IMR-90 (cell line): ENCODE results near the gene LCA5. TPM values are rescaled to one million over a fixed set of nuclear protein-coding genes. Genes with fewer than 3 reads are reported as not detected.

Experiments used
- ATAC-seq: fragments of 200-7000 bp; cut with Tn5 transposase; 2 replicates; pipeline ENCODE4 v1.9.1; 2020; ENCODE audit warnings: low read depth, mild to moderate bottlenecking, moderate library complexity
- BruUV-seq: library from RNA; stranded (reverse); fragments of 400-500 nt; replicated peaks from 2 replicates; lab custom pipeline; 2021; lab: Mats Ljungman, UMichigan
- CTCF ChIA-PET: fragments of 300-600 bp; formaldehyde crosslinking; extraction: SDS; loops from one replicate; lab custom pipeline; 2021; ENCODE audit warnings: antibody characterized with exemption; lab: Yijun Ruan, JAX
- POLR2A ChIA-PET: fragments of 300-600 bp; sonication (Branson Sonifier 250); formaldehyde crosslinking; loops from one replicate; lab custom pipeline; 2022; ENCODE audit warnings: antibody characterized with exemption; ENCODE audit not compliant: unreplicated experiment; lab: Charles Lee
- DNase-seq: peaks from one replicate; pipeline ENCODE4 v3.0.0; 2013
- H2AFZ ChIP-seq: replicated peaks from 2 replicates; pipeline ENCODE3; 2013; ENCODE audit warnings: low read length, mild to moderate bottlenecking; ENCODE audit not compliant: poor library complexity
- H2AK5ac ChIP-seq: 2 replicates; pipeline ENCODE4 v1.6.1; 2013; ENCODE audit warnings: low read depth, low read length, inconsistent platforms
- H2AK9ac ChIP-seq: replicated peaks from 2 replicates; pipeline ENCODE3; 2013; ENCODE audit warnings: mild to moderate bottlenecking, low read depth, low read length, moderate library complexity; ENCODE audit not compliant: poor library complexity
- H2BK120ac ChIP-seq: 2 replicates; pipeline ENCODE4 v1.6.1; 2013; ENCODE audit warnings: low read depth, low read length, inconsistent platforms
- H2BK15ac ChIP-seq: 3 replicates; pipeline ENCODE4 v1.6.1; 2013; ENCODE audit warnings: low read depth, low read length, inconsistent platforms
- H2BK20ac ChIP-seq: 2 replicates; pipeline ENCODE4 v1.6.1; 2013; ENCODE audit warnings: low read depth, mild to moderate bottlenecking, inconsistent platforms, low read length, moderate library complexity
- H2BK5ac ChIP-seq: 2 replicates; pipeline ENCODE4 v1.6.1; 2013; ENCODE audit warnings: mild to moderate bottlenecking, low read depth, low read length, inconsistent platforms; ENCODE audit not compliant: poor library complexity, severe bottlenecking
- H3K14ac ChIP-seq: replicated peaks from 2 replicates; pipeline ENCODE4 v1.6.1; 2013; ENCODE audit warnings: low read depth, low read length, inconsistent platforms
- H3K18ac ChIP-seq: 2 replicates; pipeline ENCODE4 v1.6.1; 2013; ENCODE audit warnings: low read depth, low read length, control low read depth
- H3K23ac ChIP-seq: 2 replicates; pipeline ENCODE4 v1.6.1; 2013; ENCODE audit warnings: low read depth, low read length, inconsistent platforms
- H3K27ac ChIP-seq: 2 replicates; pipeline ENCODE4 v1.5.1; 2013; ENCODE audit warnings: mild to moderate bottlenecking, control low read depth, low read length; ENCODE audit not compliant: insufficient read depth
- H3K27me3 ChIP-seq: 2 replicates; pipeline ENCODE4 v1.6.1; 2013; ENCODE audit warnings: low read length; ENCODE audit not compliant: control insufficient read depth, insufficient read depth
- H3K36me3 ChIP-seq: 2 replicates; pipeline ENCODE4 v1.6.1; 2013; ENCODE audit warnings: low read length, mixed read lengths; ENCODE audit not compliant: control insufficient read depth, insufficient read depth
- H3K4ac ChIP-seq: 2 replicates; pipeline ENCODE4 v1.6.1; 2013; ENCODE audit warnings: low read depth, low read length, inconsistent platforms
- H3K4me1 ChIP-seq: 2 replicates; pipeline ENCODE4 v1.6.1; 2013; ENCODE audit warnings: low read length, mixed read lengths; ENCODE audit not compliant: control insufficient read depth, insufficient read depth
- H3K4me2 ChIP-seq: 2 replicates; pipeline ENCODE4 v1.6.1; 2013; ENCODE audit warnings: low read depth, mild to moderate bottlenecking, control low read depth, low read length, moderate library complexity
- H3K4me3 ChIP-seq: 2 replicates; pipeline ENCODE4 v1.5.1; 2013; ENCODE audit warnings: low read depth, mild to moderate bottlenecking, control low read depth, low read length, moderate library complexity; ENCODE audit not compliant: insufficient read depth
- H3K56ac ChIP-seq: 2 replicates; pipeline ENCODE4 v1.6.1; 2013; ENCODE audit warnings: low read length, inconsistent platforms; ENCODE audit not compliant: insufficient read depth; ENCODE audit errors: extremely low read depth
- H3K79me1 ChIP-seq, 2 experiments: 2 replicates each; pipeline ENCODE4 v1.6.1; 2013; ENCODE audit warnings: low read length in 2 of 2, inconsistent platforms in 1 of 2, low read depth in 1 of 2
- H3K9ac ChIP-seq: 2 replicates; pipeline ENCODE4 v1.6.1; 2013; ENCODE audit warnings: low read depth, low read length, control low read depth
- H3K9me1 ChIP-seq: 2 replicates; pipeline ENCODE4 v1.6.1; 2013; ENCODE audit warnings: low read length, inconsistent platforms; ENCODE audit not compliant: insufficient read depth
- H3K9me3 ChIP-seq: 2 replicates; pipeline ENCODE4 v1.6.1; 2013; ENCODE audit warnings: low read length; ENCODE audit not compliant: control insufficient read depth, insufficient read depth
- H4K20me1 ChIP-seq: 2 replicates; pipeline ENCODE4 v1.6.1; 2013; ENCODE audit warnings: low read length, inconsistent platforms; ENCODE audit not compliant: insufficient read depth
- H4K5ac ChIP-seq: 2 replicates; pipeline ENCODE4 v1.6.1; 2013; ENCODE audit warnings: mild to moderate bottlenecking, low read depth, low read length, control low read depth
- H4K8ac ChIP-seq, 2 experiments: 2 replicates each; pipeline ENCODE4 v1.6.1; 2013; ENCODE audit warnings: low read depth in 2 of 2, low read length in 2 of 2, control low read depth in 1 of 2, inconsistent platforms in 1 of 2
- H4K91ac ChIP-seq: 2 replicates; pipeline ENCODE4 v1.6.1; 2013; ENCODE audit warnings: low read depth, low read length, inconsistent platforms; ENCODE audit not compliant: insufficient read depth
- MAFK ChIP-seq: IDR thresholded peaks from 2 replicates; pipeline ENCODE4 v1.6.1; 2012; ENCODE audit warnings: low read depth, low read length, improper control_type of control experiment
- NFE2L2 ChIP-seq: fragments of 150-350 bp; IDR thresholded peaks from 2 replicates; pipeline ENCODE4 v1.6.1; 2016; ENCODE audit warnings: low read depth, mild to moderate bottlenecking, low read length
- RCOR1 ChIP-seq: IDR thresholded peaks from 2 replicates; pipeline ENCODE4 v1.6.1; 2012; ENCODE audit warnings: mild to moderate bottlenecking, low read length, improper control_type of control experiment; ENCODE audit not compliant: insufficient replicate concordance
- WGBS, 2 experiments: methylation state at CpG; one replicate each; pipeline versions ENCODE4 v1.1.5 to v1.1.7; 2013; ENCODE audit warnings: missing lambda C conversion rate in 2 of 2; ENCODE audit not compliant: insufficient read length in 1 of 2; ENCODE audit errors: extremely low coverage in 2 of 2; 5-methylcytosine and 5-hydroxymethylcytosine counted together
- dilution Hi-C: fragments of 300-500 bp; cut with HindIII; formaldehyde crosslinking; loops from one replicate; pipeline ENCODE4 v1.14.3; 2018; ENCODE audit warnings: low sequenced_read_pairs; ENCODE audit not compliant: unreplicated experiment
- in situ Hi-C: fragments of 300-500 bp; cut with MboI; formaldehyde crosslinking; loops from 3 replicates; pipeline ENCODE4 v1.14.3; 2019; ENCODE audit warnings: low sequenced_read_pairs, inconsistent platforms, mixed read lengths
- intact Hi-C: fragments of 100-400 bp; cut with micrococcal nuclease; formaldehyde crosslinking; loops from 2 replicates; pipeline ENCODE4 v1.10.0; 2022
- polyA plus RNA-seq, 3 experiments: library from polyadenylated mRNA; depleted of rRNA; stranded (reverse); fragments of >200 nt; gene quantifications; 2 replicates each; pipeline ENCODE4 v1.2.3, GENCODE V29; 2012; ENCODE audit warnings: low replicate concordance in 1 of 3
- total RNA-seq: library from RNA; depleted of rRNA; stranded (reverse); fragments of >200 nt; gene quantifications from 2 replicates; pipeline ENCODE4 v1.2.3, GENCODE V29; 2012

LCA5 gene
- total and polyA plus RNA-seq, 2 of the 4 experiments (the other 2 are of a cell fraction): 1.2 to 2.0 TPM

GRCh38 chr6:79469376-79470246 is 67.6 kb downstream of the LCA5 start:
- no peak overlapping the region for H2AK9ac ChIP-seq
- H2AK5ac ChIP-seq: no peak overlapping the region
- 60% methylated on average over 1 of the region's 5 CpGs; no CpG with 5 or more reads in 1 of the 2 experiments for WGBS, 2 experiments
- H3K9me1 ChIP-seq: no peaks in the 10 kb centered on the region
- no peak overlapping the region for H3K14ac ChIP-seq
- H2BK20ac ChIP-seq: no peak overlapping the region
- H3K18ac ChIP-seq: no peak overlapping the region
- H3K4me3 ChIP-seq: no peak overlapping the region
- no peak overlapping the region for H2BK120ac ChIP-seq
- ATAC-seq (no peak), DNase-seq (no peak)
- dilution Hi-C loops (no loop called here), in situ Hi-C loops (no loop called here), intact Hi-C loops (loop anchor here (5.0 to 10.0 kb wide), 3 partner anchors 392 to 635 kb away; partner anchors contain the start of gene PHIP)
- H3K9me3 ChIP-seq: no peaks in the 10 kb centered on the region
- no peak overlapping the region for H3K4ac ChIP-seq
- H3K27ac ChIP-seq: no peak overlapping the region
- no peak overlapping the region for H2AFZ ChIP-seq
- TF ChIP-seq RCOR1 (no peak), MAFK (no peak), NFE2L2 (no peak)
- no peak overlapping the region for H4K91ac ChIP-seq
- no peaks in the 10 kb centered on the region for H3K27me3 ChIP-seq
- H2BK5ac ChIP-seq: no peak overlapping the region
- no peak overlapping the region for H3K4me2 ChIP-seq
- no peak overlapping the region for H3K56ac ChIP-seq
- ChIA-PET CTCF (interaction anchor here (0.5 kb wide), 1 partner anchor 241 kb away, joined by 3 read pairs; no protein-coding TSS in a partner anchor), POLR2A (no interaction called here)
- no TSS peak for BruUV-seq
- H3K36me3 ChIP-seq: no peaks in the 10 kb centered on the region
- no peaks in the 10 kb centered on the region for H4K20me1 ChIP-seq
- no peak overlapping the region for H3K9ac ChIP-seq
- peaks cover 4% of the 10 kb centered on the region for H3K4me1 ChIP-seq
- H4K8ac ChIP-seq: no peak overlapping the region
- no peak overlapping the region for H4K5ac ChIP-seq
- H2BK15ac ChIP-seq: no peak overlapping the region
- H3K23ac ChIP-seq: no peak overlapping the region
- H3K79me1 ChIP-seq: no peaks in the 10 kb centered on the region
